Breast epithelium (tissue), 3 donors: Measurements from ENCODE around the gene MFSD6.

Experiments used
- CTCF ChIP-seq, 3 donors: fragments of 450-650 bp; IDR thresholded peaks; one replicate each; pipeline ENCODE4 v1.5.1; 2016 to 2017; ENCODE audit warnings: antibody characterized with exemption in 3 of 3, mild to moderate bottlenecking in 3 of 3, moderate library complexity in 3 of 3
- POLR2A ChIP-seq: fragments of 450-650 bp; IDR thresholded peaks from one replicate; pipeline ENCODE4 v1.6.1; 2016; ENCODE audit warnings: antibody characterized with exemption, mild to moderate bottlenecking, moderate library complexity

- TF ChIP-seq CTCF (IDR thresholded peaks at IDR 0.05) (no peak), POLR2A (no peak)
Observed at GRCh38 chr2:190440113-190440512, 32.0 kb downstream of the MFSD6 start.
